ENCODE measurements around the gene ERVV-1. TPM values are rescaled to one million over a fixed set of nuclear protein-coding genes. Genes with fewer than 3 reads are reported as not detected.

The ERVV-1 gene
- total RNA-seq, 1 donor from 2014 or later, result not detected

DNA sequence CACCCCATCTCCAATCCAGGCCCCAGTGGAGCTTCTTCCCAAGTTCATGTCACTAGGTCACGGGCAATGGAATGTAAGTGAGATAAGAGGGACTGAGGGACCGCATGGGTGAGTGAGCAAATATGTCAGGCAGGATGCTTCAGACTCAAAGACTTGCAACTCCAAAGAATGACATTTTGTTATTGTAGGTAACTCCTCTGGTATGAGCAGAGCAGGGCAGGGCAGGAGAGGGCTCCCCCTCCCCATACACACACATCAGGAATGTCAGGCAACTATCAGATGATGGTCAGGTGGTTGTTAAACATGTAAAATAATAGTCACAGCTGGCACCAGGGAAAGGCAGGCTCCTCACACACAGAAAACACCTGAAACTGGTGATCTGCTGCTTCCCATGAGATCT is 41.4 kb downstream of the ERVV-1 start:
- H3K4me1 Mint-ChIP-seq, result no peaks in the 10 kb centered on the region
- Histone ChIP-seq H3K9ac (no peak overlapping the region), H3K79me2 (ENCODE audit: low read depth) (no peaks in the 10 kb centered on the region), H3K36me3 (no peaks in the 10 kb centered on the region), H3K27me3 (peaks cover 27% of the 10 kb centered on the region), H3K27ac (no peak overlapping the region), H3K9me3 (ENCODE audit: low read depth) (no peaks in the 10 kb centered on the region), H2AFZ (replicated peaks) (no peak overlapping the region), H3F3A (ENCODE audit: low read depth) (no peaks in the 10 kb centered on the region), H3K4me1 (no peaks in the 10 kb centered on the region), H3K4me3 (no peak overlapping the region), H3K4me2 (no peak overlapping the region), H4K20me1 (ENCODE audit: low read depth) (no peaks in the 10 kb centered on the region)
- H3K4me3 Mint-ChIP-seq, result no peak overlapping the region
- H3K27me3 Mint-ChIP-seq (ENCODE audit: insufficient read depth, low read depth), result peaks cover 8% of the 10 kb centered on the region
- H3K27ac Mint-ChIP-seq, result no peak overlapping the region
- peaks cover 3% of the 10 kb centered on the region for H3K36me3 Mint-ChIP-seq
- DNase-seq (ENCODE audit: low spot score), result no peak
- peaks cover 48% of the 10 kb centered on the region for H3K9me3 Mint-ChIP-seq
- no peak for TF ChIP-seq EZH2 (IDR thresholded peaks at IDR 0.05)
- TF ChIP-seq EZH2phosphoT487 (IDR thresholded peaks at IDR 0.05), result no peak
- TF ChIP-seq, protein P1, sequence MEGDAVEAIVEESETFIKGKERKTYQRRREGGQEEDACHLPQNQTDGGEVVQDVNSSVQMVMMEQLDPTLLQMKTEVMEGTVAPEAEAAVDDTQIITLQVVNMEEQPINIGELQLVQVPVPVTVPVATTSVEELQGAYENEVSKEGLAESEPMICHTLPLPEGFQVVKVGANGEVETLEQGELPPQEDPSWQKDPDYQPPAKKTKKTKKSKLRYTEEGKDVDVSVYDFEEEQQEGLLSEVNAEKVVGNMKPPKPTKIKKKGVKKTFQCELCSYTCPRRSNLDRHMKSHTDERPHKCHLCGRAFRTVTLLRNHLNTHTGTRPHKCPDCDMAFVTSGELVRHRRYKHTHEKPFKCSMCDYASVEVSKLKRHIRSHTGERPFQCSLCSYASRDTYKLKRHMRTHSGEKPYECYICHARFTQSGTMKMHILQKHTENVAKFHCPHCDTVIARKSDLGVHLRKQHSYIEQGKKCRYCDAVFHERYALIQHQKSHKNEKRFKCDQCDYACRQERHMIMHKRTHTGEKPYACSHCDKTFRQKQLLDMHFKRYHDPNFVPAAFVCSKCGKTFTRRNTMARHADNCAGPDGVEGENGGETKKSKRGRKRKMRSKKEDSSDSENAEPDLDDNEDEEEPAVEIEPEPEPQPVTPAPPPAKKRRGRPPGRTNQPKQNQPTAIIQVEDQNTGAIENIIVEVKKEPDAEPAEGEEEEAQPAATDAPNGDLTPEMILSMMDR (IDR thresholded peaks at IDR 0.05), result no peak

DNA sequence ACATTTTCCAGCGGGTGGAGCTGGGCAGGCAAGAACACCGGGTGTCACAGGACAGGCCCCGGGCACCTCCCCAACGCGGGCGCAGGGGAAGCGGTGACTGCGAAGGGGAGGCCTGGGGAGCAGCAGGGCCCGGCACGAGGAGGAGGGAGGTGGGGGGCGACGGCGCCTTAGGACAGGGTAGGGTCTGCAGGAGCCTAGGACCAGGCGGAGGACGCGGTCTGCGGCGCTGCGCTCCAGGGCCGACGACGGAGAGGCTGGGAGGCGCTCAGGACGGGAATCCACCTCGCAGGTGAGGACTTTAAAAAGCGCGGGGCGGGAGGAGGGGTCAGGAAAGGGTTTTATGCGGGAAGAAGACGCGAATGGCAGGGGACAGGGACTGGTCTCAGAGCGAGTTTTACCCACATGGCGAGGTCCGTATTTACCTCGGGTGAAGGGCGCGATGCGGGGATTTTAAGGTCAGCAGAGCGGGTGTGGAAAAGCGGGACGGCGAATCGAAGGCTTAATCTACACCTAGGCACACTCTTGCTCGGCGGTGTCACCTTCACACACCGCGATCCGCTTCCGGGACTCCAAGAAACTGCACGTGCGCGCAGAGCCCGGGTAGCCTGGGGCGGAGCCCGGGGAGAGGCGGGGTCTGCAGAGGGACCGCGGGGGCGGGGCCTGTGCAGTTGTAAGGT is 44.3 kb downstream of the ERVV-1 start:
- Mint-ChIP-seq H3K4me3 (peak overlapping the region; percentile 25), H3K4me1 (no peaks in the 10 kb centered on the region), H3K27ac (no peak overlapping the region), H3K27me3 (ENCODE audit: insufficient read depth, low read depth) (peaks cover 7% of the 10 kb centered on the region), H3K9me3 (peaks cover 51% of the 10 kb centered on the region), H3K36me3 (peaks cover 3% of the 10 kb centered on the region)
- peak; percentile 66 for DNase-seq (ENCODE audit: low spot score)
- Histone ChIP-seq H4K20me1 (ENCODE audit: low read depth) (no peaks in the 10 kb centered on the region), H3K9ac (no peak overlapping the region), H3K27me3 (peaks cover 27% of the 10 kb centered on the region), H3K36me3 (no peaks in the 10 kb centered on the region), H3K27ac (no peak overlapping the region), H3K4me2 (peak overlapping the region; percentile 75), H2AFZ (replicated peaks) (peak overlapping the region; percentile 86), H3K9me3 (ENCODE audit: low read depth) (no peaks in the 10 kb centered on the region), H3K79me2 (ENCODE audit: low read depth) (no peaks in the 10 kb centered on the region), H3K4me3 (peak overlapping the region; percentile 40), H3F3A (ENCODE audit: low read depth) (no peaks in the 10 kb centered on the region), H3K4me1 (no peaks in the 10 kb centered on the region)
- TF ChIP-seq, protein P1 (IDR thresholded peaks at IDR 0.05), result no peak
- TF ChIP-seq EZH2phosphoT487 (IDR thresholded peaks at IDR 0.05) (no peak), EZH2 (IDR thresholded peaks at IDR 0.05) (no peak)

Other genes starting within 250 kb of the ERVV-1 start
- gene ZNF600, start 227.1 kb upstream of the ERVV-1 start, total RNA-seq (ENCODE audit: low replicate concordance), result 2.7 and 3.5 TPM in 2 replicates
- 24.1 and 37.6 TPM in 2 replicates for gene ZNF28, start 192.3 kb upstream of the ERVV-1 start, total RNA-seq (ENCODE audit: low replicate concordance)
- 30.4 and 40.7 TPM in 2 replicates for gene ZNF468, start 156.3 kb upstream of the ERVV-1 start, total RNA-seq (ENCODE audit: low replicate concordance)
- 30.1 and 35.5 TPM in 2 replicates for gene ZNF320, start 116.3 kb upstream of the ERVV-1 start, total RNA-seq (ENCODE audit: low replicate concordance)
- 8.9 and 11.6 TPM in 2 replicates for gene ZNF888, start 90.5 kb upstream of the ERVV-1 start, total RNA-seq (ENCODE audit: low replicate concordance)
- 22.9 and 27.7 TPM in 2 replicates for gene ZNF816, start 51.0 kb upstream of the ERVV-1 start, total RNA-seq (ENCODE audit: low replicate concordance)
- 0.06 TPM in 1 of 2 replicates, not detected in the other for gene ERVV-2, start 30.8 kb downstream of the ERVV-1 start, total RNA-seq (ENCODE audit: low replicate concordance)
- gene ZNF160, start 89.5 kb downstream of the ERVV-1 start, total RNA-seq (ENCODE audit: low replicate concordance), result 78.3 and 86.0 TPM in 2 replicates
- 20.3 and 23.9 TPM in 2 replicates for gene ZNF415, start 119.0 kb downstream of the ERVV-1 start, total RNA-seq (ENCODE audit: low replicate concordance)
- 15.2 and 19.9 TPM in 2 replicates for gene ZNF347, start 145.1 kb downstream of the ERVV-1 start, total RNA-seq (ENCODE audit: low replicate concordance)
- 7.3 and 9.4 TPM in 2 replicates for gene ZNF665, start 179.4 kb downstream of the ERVV-1 start, total RNA-seq (ENCODE audit: low replicate concordance)
- 70.4 and 85.7 TPM in 2 replicates for gene ZNF677, start 241.0 kb downstream of the ERVV-1 start, total RNA-seq (ENCODE audit: low replicate concordance)
- gene VN1R2, start 244.4 kb downstream of the ERVV-1 start, total RNA-seq (ENCODE audit: low replicate concordance), result not detected in 2 replicates

Measured in neural progenitor cell (in vitro differentiated cells).